HAP-1 (cell line): ENCODE measurements around the gene MLF2.

Source experiments
- DNase-seq, 2 experiments: peaks; one replicate each; pipeline ENCODE4 v3.0.0-alpha.2; 2016 to 2020; ENCODE audit warnings: low spot score in 2 of 2
- H3K27me3 ChIP-seq: fragments of 250-450 bp; sonication (Bioruptor Pico); 2 replicates; pipeline ENCODE4 v1.5.1; 2020; ENCODE audit warnings: low read depth, mild to moderate bottlenecking, moderate library complexity
- H3K36me3 ChIP-seq: fragments of 250-450 bp; sonication (Bioruptor Pico); replicated peaks from 2 replicates; pipeline ENCODE4 v1.5.1; 2020; ENCODE audit warnings: mild to moderate bottlenecking
- H3K4me1 ChIP-seq: fragments of 250-450 bp; sonication (Bioruptor Pico); 2 replicates; pipeline ENCODE4 v1.5.1; 2020; ENCODE audit warnings: mild to moderate bottlenecking
- H3K4me3 ChIP-seq: fragments of 250-450 bp; sonication (Bioruptor Pico); 2 replicates; pipeline ENCODE4 v1.5.1; 2020; ENCODE audit warnings: mild to moderate bottlenecking, moderate library complexity
- H3K9me3 ChIP-seq: fragments of 250-450 bp; sonication (Bioruptor Pico); 2 replicates; pipeline ENCODE4 v1.5.1; 2020; ENCODE audit warnings: mild to moderate bottlenecking, moderate library complexity
- in situ Hi-C: fragments of 300-500 bp; cut with MboI; formaldehyde crosslinking; loops from 3 replicates; pipeline ENCODE4 v1.14.3; 2020; ENCODE audit warnings: low sequenced_read_pairs, inconsistent platforms, mixed read lengths

The MLF2 gene

GRCh38 chr12:6772726-6773589 lies 20.0 kb upstream of the MLF2 start:
- peaks cover 14% of the 10 kb centered on the region for H3K4me1 ChIP-seq
- no peak for DNase-seq
- H3K9me3 ChIP-seq, result no peaks in the 10 kb centered on the region
- no peaks in the 10 kb centered on the region for H3K27me3 ChIP-seq
- peaks cover 25% of the 10 kb centered on the region for H3K36me3 ChIP-seq
- H3K4me3 ChIP-seq, result no peak overlapping the region
- in situ Hi-C loops, result no loop called here

GRCh38 chr12:6772331-6772695 lies 19.4 kb upstream of the MLF2 start, which contains the start of gene LAG3:
LAG3 (plus strand) TSS chr12:6772520; CDS start chr12:6772853, 333 bp downstream.
- in situ Hi-C loops, result no loop called here
- DNase-seq, result no peak

GRCh38 chr12:6771509-6772330 lies 18.8 kb upstream of the MLF2 start:
- in situ Hi-C loops, result no loop called here
- no peaks in the 10 kb centered on the region for H3K9me3 ChIP-seq
- H3K4me1 ChIP-seq, result peaks cover 15% of the 10 kb centered on the region
- DNase-seq, result no peak
- peaks cover 25% of the 10 kb centered on the region for H3K36me3 ChIP-seq
- H3K27me3 ChIP-seq, result no peaks in the 10 kb centered on the region
- H3K4me3 ChIP-seq, result no peak overlapping the region

More at GRCh38 chr12:6772331-6772695, 19.4 kb upstream of the MLF2 start, which contains the start of gene LAG3:
- Histone ChIP-seq H3K36me3 (peaks cover 25% of the 10 kb centered on the region), H3K9me3 (no peaks in the 10 kb centered on the region), H3K4me1 (peaks cover 15% of the 10 kb centered on the region), H3K27me3 (no peaks in the 10 kb centered on the region), H3K4me3 (no peak within 1 kb of the TSS)

- Histone ChIP-seq H3K4me1 (peaks cover 15% of the 10 kb centered on the region), H3K9me3 (no peaks in the 10 kb centered on the region), H3K4me3 (no peak overlapping the region), H3K36me3 (peaks cover 25% of the 10 kb centered on the region), H3K27me3 (no peaks in the 10 kb centered on the region)
- no peak for DNase-seq
- in situ Hi-C loops, result no loop called here
Measured at GRCh38 chr12:6771091-6771495, 18.2 kb upstream of the MLF2 start.

GRCh38 chr12:6770600-6770999 lies 17.7 kb upstream of the MLF2 start:
- no peak overlapping the region for H3K4me3 ChIP-seq
- no peak for DNase-seq
- peaks cover 25% of the 10 kb centered on the region for H3K36me3 ChIP-seq
- in situ Hi-C loops, result no loop called here
- no peaks in the 10 kb centered on the region for H3K9me3 ChIP-seq
- no peaks in the 10 kb centered on the region for H3K27me3 ChIP-seq
- peaks cover 18% of the 10 kb centered on the region for H3K4me1 ChIP-seq

GRCh38 chr12:6770094-6770493 lies 17.2 kb upstream of the MLF2 start:
- peaks cover 25% of the 10 kb centered on the region for H3K36me3 ChIP-seq
- no peak overlapping the region for H3K4me3 ChIP-seq
- in situ Hi-C loops, result no loop called here
- H3K4me1 ChIP-seq, result peaks cover 23% of the 10 kb centered on the region
- H3K27me3 ChIP-seq, result no peaks in the 10 kb centered on the region
- no peak for DNase-seq
- H3K9me3 ChIP-seq, result no peaks in the 10 kb centered on the region

- peaks cover 25% of the 10 kb centered on the region for H3K36me3 ChIP-seq
- peaks cover 28% of the 10 kb centered on the region for H3K4me1 ChIP-seq
- in situ Hi-C loops, result no loop called here
- DNase-seq, result no peak
- H3K4me3 ChIP-seq, result no peak overlapping the region
- no peaks in the 10 kb centered on the region for H3K9me3 ChIP-seq
- H3K27me3 ChIP-seq, result no peaks in the 10 kb centered on the region
Measured at GRCh38 chr12:6769666-6770065, 16.7 kb upstream of the MLF2 start.

- H3K36me3 ChIP-seq, result peaks cover 25% of the 10 kb centered on the region
- in situ Hi-C loops, result no loop called here
- peaks cover 30% of the 10 kb centered on the region for H3K4me1 ChIP-seq
- no peaks in the 10 kb centered on the region for H3K9me3 ChIP-seq
- H3K4me3 ChIP-seq, result peak overlapping the region; percentile 82
- peak; percentile 80 to 95 for DNase-seq
- no peaks in the 10 kb centered on the region for H3K27me3 ChIP-seq
Measured at GRCh38 chr12:6768990-6769389, 16.0 kb upstream of the MLF2 start.

GRCh38 chr12:6768437-6768914 lies 15.5 kb upstream of the MLF2 start:
- Histone ChIP-seq H3K9me3 (no peaks in the 10 kb centered on the region), H3K27me3 (no peaks in the 10 kb centered on the region), H3K4me1 (peaks cover 35% of the 10 kb centered on the region), H3K36me3 (peaks cover 25% of the 10 kb centered on the region), H3K4me3 (peak overlapping the region; percentile 82)
- in situ Hi-C loops, result no loop called here
- DNase-seq, result peak in 1 of 2 experiments; percentile 40

- no peaks in the 10 kb centered on the region for H3K9me3 ChIP-seq
- peak overlapping the region; percentile 82 for H3K4me3 ChIP-seq
- no peaks in the 10 kb centered on the region for H3K27me3 ChIP-seq
- peaks cover 25% of the 10 kb centered on the region for H3K36me3 ChIP-seq
- in situ Hi-C loops, result no loop called here
- peaks cover 39% of the 10 kb centered on the region for H3K4me1 ChIP-seq
- peak; percentile 36 to 49 for DNase-seq
Measured at GRCh38 chr12:6767353-6768319, 14.7 kb upstream of the MLF2 start.

- Histone ChIP-seq H3K36me3 (peaks cover 24% of the 10 kb centered on the region), H3K27me3 (no peaks in the 10 kb centered on the region), H3K4me3 (peak overlapping the region; percentile 82), H3K9me3 (no peaks in the 10 kb centered on the region), H3K4me1 (peaks cover 39% of the 10 kb centered on the region)
- in situ Hi-C loops, result no loop called here
- DNase-seq, result peak; percentile 40 to 76
Measured at GRCh38 chr12:6766651-6767349, 13.9 kb upstream of the MLF2 start.

GRCh38 chr12:6765634-6766581 lies 13.0 kb upstream of the MLF2 start, which contains the start of gene PTMS:
PTMS (plus strand) TSS chr12:6766363; CDS start chr12:6766706, 343 bp downstream.
- DNase-seq, result peak; percentile 94 to 95
- Histone ChIP-seq H3K4me3 (peak within 1 kb of the TSS; percentile 82), H3K9me3 (no peaks in the 10 kb centered on the region), H3K36me3 (peaks cover 15% of the 10 kb centered on the region), H3K27me3 (no peaks in the 10 kb centered on the region), H3K4me1 (peaks cover 39% of the 10 kb centered on the region)
- in situ Hi-C loops, result no loop called here
